DND-41 (cell line): ENCODE data around the gene PTX3.

Source experiments
- ATAC-seq: fragments of 200-7000 bp; cut with Tn5 transposase; 3 replicates; pipeline ENCODE4 v1.9.1; 2021; ENCODE audit warnings: low read depth; ENCODE audit not compliant: insufficient read depth
- DNase-seq: peaks from one replicate; pipeline ENCODE4 v3.0.0-alpha.2; 2020
- H2AFZ ChIP-seq: 2 replicates; pipeline ENCODE4 v1.6.0; 2012; ENCODE audit warnings: low read depth, low read length
- H3K27ac ChIP-seq: 2 replicates; pipeline ENCODE4 v1.5.1; 2012; ENCODE audit warnings: low read length, inconsistent platforms
- H3K27me3 ChIP-seq: fragments of 200-600 bp; sonication (generic); 2 replicates; pipeline ENCODE4 v1.6.0; 2012; ENCODE audit warnings: low read length, mild to moderate bottlenecking, inconsistent platforms; ENCODE audit not compliant: insufficient read depth, poor library complexity
- H3K36me3 ChIP-seq: 2 replicates; pipeline ENCODE4 v1.5.1; 2012; ENCODE audit warnings: low read length, inconsistent platforms; ENCODE audit not compliant: insufficient read depth
- H3K4me1 ChIP-seq: 2 replicates; pipeline ENCODE4 v1.5.1; 2012; ENCODE audit warnings: mild to moderate bottlenecking, low read length; ENCODE audit not compliant: insufficient read depth
- H3K4me2 ChIP-seq: 2 replicates; pipeline ENCODE4 v1.6.0; 2012; ENCODE audit warnings: mild to moderate bottlenecking, moderate library complexity, low read length, inconsistent platforms; ENCODE audit not compliant: insufficient read depth
- H3K4me3 ChIP-seq, 2 experiments: fragments of 200-600 bp in 1 of 2; shearing (Covaris generic) in 1 of 2; 2 replicates each; pipeline ENCODE4 v1.5.1; 2012 to 2016; ENCODE audit warnings: inconsistent platforms in 2 of 2, low read length in 2 of 2, mild to moderate bottlenecking in 2 of 2, low read depth in 1 of 2, moderate library complexity in 1 of 2
- H3K79me2 ChIP-seq: 2 replicates; pipeline ENCODE4 v1.6.0; 2012; ENCODE audit warnings: low read length, inconsistent platforms; ENCODE audit not compliant: insufficient read depth
- H3K9ac ChIP-seq: 2 replicates; pipeline ENCODE4 v1.6.0; 2012; ENCODE audit warnings: low read depth, mild to moderate bottlenecking, inconsistent platforms, low read length, moderate library complexity
- H3K9me3 ChIP-seq: 2 replicates; pipeline ENCODE4 v1.5.1; 2012; ENCODE audit warnings: low read length, moderate library complexity, mild to moderate bottlenecking, inconsistent platforms; ENCODE audit not compliant: insufficient read depth, severe bottlenecking
- H4K20me1 ChIP-seq: 2 replicates; pipeline ENCODE4 v1.6.0; 2012; ENCODE audit warnings: low read length; ENCODE audit not compliant: insufficient read depth
- CTCF ChIP-seq: IDR thresholded peaks from 2 replicates; pipeline ENCODE4 v1.5.1; 2012; ENCODE audit warnings: borderline replicate concordance, low read length, moderate library complexity, mild to moderate bottlenecking; ENCODE audit not compliant: poor library complexity, severe bottlenecking; ENCODE audit errors: extremely low read depth
- EZH2 ChIP-seq: IDR thresholded peaks from 3 replicates; pipeline ENCODE4 v1.6.1; 2012; ENCODE audit warnings: borderline replicate concordance, low read depth, mild to moderate bottlenecking, moderate library complexity, low read length, inconsistent platforms; ENCODE audit not compliant: severe bottlenecking

Gene PTX3

GRCh38 chr3:157390713-157391515 lies 45.7 kb upstream of the PTX3 start:
- TF ChIP-seq EZH2 (no peak), CTCF (no peak)
- H3K36me3 ChIP-seq = no peaks in the 10 kb centered on the region
- H3K27ac ChIP-seq = no peak overlapping the region
- H3K4me1 ChIP-seq = no peaks in the 10 kb centered on the region
- DNase-seq (no peak), ATAC-seq (no peak)
- no peak overlapping the region for H2AFZ ChIP-seq
- no peaks in the 10 kb centered on the region for H3K9me3 ChIP-seq
- no peak overlapping the region for H3K9ac ChIP-seq
- H3K4me3 ChIP-seq = no peak overlapping the region
- no peaks in the 10 kb centered on the region for H3K79me2 ChIP-seq
- no peaks in the 10 kb centered on the region for H3K27me3 ChIP-seq
- H3K4me2 ChIP-seq = no peak overlapping the region
- no peaks in the 10 kb centered on the region for H4K20me1 ChIP-seq

- no peak for DNase-seq
These were observed 44.5 kb upstream of the PTX3 start for GRCh38 chr3:157392104-157392503.

GRCh38 chr3:157393113-157393512 lies 43.5 kb upstream of the PTX3 start:
- no peaks in the 10 kb centered on the region for H3K79me2 ChIP-seq
- H3K4me1 ChIP-seq = no peaks in the 10 kb centered on the region
- H4K20me1 ChIP-seq = no peaks in the 10 kb centered on the region
- H3K36me3 ChIP-seq = no peaks in the 10 kb centered on the region
- ATAC-seq (no peak), DNase-seq (no peak)
- no peaks in the 10 kb centered on the region for H3K9me3 ChIP-seq
- no peak overlapping the region for H2AFZ ChIP-seq
- H3K9ac ChIP-seq = no peak overlapping the region
- no peak overlapping the region for H3K27ac ChIP-seq
- no peak overlapping the region for H3K4me3 ChIP-seq
- H3K27me3 ChIP-seq = no peaks in the 10 kb centered on the region
- H3K4me2 ChIP-seq = no peak overlapping the region
- TF ChIP-seq EZH2 (no peak), CTCF (no peak)

More at GRCh38 chr3:157392104-157392503, 44.5 kb upstream of the PTX3 start:
- no peaks in the 10 kb centered on the region for H3K27me3 ChIP-seq
- H3K36me3 ChIP-seq = no peaks in the 10 kb centered on the region
- no peaks in the 10 kb centered on the region for H4K20me1 ChIP-seq
- no peaks in the 10 kb centered on the region for H3K4me1 ChIP-seq
- no peaks in the 10 kb centered on the region for H3K79me2 ChIP-seq
- H3K27ac ChIP-seq = no peak overlapping the region
- H3K4me2 ChIP-seq = no peak overlapping the region
- no peak overlapping the region for H3K9ac ChIP-seq
- no peak overlapping the region for H2AFZ ChIP-seq
- no peak overlapping the region for H3K4me3 ChIP-seq
- no peak for ATAC-seq
- no peak for TF ChIP-seq CTCF
- TF ChIP-seq EZH2 = no peak
- no peaks in the 10 kb centered on the region for H3K9me3 ChIP-seq
